Measurements from ENCODE around the gene RFLNA.
"Not testable (repeated sequence)": the region's sequence is repeated elsewhere in the genome, so short reads cannot be mapped to it uniquely, and the experiment has no call there.

Gene RFLNA

GRCh38 chr12:124321556-124322270 lies 26.8 kb downstream of the RFLNA start:
- FAIRE-seq = no peak

GRCh38 chr12:124322271-124322998 lies 27.5 kb downstream of the RFLNA start:
- FAIRE-seq = no peak

DNA sequence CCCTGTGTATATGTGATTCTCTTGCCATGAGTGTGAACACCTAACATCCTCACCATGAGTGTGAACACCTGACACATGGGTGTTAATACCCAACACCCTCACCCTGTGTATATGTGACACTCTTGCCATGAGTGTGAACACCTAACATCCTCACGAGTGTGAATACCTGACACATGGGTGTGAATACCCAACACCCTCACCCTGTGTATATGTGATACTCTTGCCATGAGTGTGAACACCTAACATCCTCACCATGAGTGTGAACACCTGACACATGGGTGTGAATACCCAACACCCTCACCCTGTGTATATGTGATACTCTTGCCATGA lies 28.1 kb downstream of the RFLNA start:
- not testable (repeated sequence) for FAIRE-seq

- FAIRE-seq = no peak
Measured at GRCh38 chr12:124323771-124324530, 29.1 kb downstream of the RFLNA start.

GRCh38 chr12:124324803-124325705 lies 30.2 kb downstream of the RFLNA start:
- FAIRE-seq = no peak

DNA sequence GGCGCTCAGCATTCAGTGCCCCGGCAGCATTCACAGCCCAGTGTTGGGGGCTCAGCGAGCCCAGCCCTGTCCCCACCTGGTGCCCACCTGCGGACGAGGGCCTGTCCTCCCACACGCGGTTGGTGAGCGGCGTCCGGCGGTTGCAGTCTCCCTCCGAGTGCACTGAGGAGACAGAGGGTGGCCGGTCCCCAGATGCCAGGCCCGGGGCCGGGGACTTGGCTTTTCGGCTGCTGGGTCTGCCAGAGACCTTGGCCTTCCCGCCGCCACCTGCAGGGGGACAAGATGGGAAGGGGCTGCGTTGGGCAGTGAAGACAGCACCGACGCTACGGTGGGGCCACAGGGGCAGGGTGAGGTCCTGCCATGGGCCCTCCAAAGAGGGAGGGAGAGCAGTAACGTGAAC lies 31.2 kb downstream of the RFLNA start:
- no peak for FAIRE-seq

DNA sequence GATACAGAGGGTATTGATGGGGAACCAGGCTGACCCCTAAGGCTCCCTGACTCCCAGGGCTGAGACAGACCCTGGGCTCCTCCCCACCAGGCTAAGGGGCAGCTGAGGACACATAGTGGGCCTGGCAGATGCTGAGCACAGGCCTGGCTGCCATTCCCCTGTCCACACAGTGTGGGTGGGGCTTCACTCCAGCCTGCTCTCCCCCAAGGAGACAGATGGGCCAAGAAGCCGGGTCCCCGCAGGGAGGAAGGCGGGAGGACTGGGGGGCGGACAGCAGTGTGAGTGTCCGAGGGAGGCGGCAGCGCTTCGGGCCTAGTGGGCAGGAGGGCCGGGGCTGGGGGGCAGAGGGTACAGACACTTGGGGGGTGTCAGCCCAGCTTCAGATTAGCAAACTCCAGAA lies 32.0 kb downstream of the RFLNA start:
- no peak for FAIRE-seq

GRCh38 chr12:124327362-124328043 lies 32.6 kb downstream of the RFLNA start:
- no peak for FAIRE-seq

GRCh38 chr12:124328116-124328515 lies 33.2 kb downstream of the RFLNA start:
- no peak for FAIRE-seq

GRCh38 chr12:124328636-124329035 lies 33.7 kb downstream of the RFLNA start:
- no peak for FAIRE-seq

DNA sequence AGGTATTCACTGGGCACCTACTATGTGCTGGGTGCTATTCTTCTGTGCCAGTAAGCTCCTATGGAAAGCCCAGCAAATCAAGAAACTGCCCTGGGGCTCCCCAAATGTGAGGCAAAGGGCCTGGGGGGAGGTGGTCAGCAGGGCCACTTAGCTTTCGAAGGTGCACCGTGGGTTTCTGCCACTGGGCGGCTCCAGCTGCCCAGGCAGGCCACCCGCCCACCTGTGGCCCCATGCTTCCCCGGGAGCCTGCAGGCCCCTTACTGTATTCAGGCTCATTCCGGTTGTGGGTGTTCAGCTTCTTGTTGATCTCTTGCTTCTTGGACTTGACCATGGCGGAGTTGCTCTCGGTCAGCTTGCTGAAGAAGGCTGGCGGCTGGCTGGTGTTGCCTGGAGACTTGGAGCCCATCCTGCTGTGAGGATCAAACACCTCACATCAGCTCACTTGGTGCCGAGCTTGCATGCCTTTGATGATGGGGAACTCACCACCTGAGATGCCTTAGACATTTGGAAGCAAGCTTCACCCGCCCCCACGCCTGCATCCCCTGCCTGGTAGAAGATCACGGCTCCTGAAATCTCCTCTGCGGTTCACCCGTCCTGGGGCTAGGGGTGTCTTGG lies 37.3 kb downstream of the RFLNA start:
- FAIRE-seq = no peak

GRCh38 chr12:124332900-124333299 lies 38.0 kb downstream of the RFLNA start:
- FAIRE-seq = no peak

DNA sequence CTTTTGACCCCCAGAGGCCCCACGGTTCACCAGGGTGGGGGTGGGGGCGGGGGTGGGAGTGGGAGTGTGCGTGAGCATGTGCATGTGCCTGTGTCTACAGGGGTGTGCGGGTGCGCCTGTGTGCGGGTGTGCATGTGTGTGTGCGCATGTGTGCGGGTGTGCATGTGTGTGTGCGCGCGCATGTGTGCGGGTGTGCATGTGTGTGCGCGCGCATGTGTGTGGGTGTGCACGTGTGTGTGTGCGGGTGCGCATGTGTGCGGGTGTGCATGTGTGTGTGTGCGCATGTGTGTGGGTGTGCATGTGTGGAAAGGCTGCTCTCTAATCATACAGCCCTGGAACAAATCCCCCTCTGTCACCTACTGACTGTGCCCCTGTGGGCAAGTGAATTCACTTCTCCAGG lies 38.8 kb downstream of the RFLNA start:
- FAIRE-seq = no peak

GRCh38 chr12:124334266-124334665 lies 39.4 kb downstream of the RFLNA start:
- FAIRE-seq = no peak

DNA sequence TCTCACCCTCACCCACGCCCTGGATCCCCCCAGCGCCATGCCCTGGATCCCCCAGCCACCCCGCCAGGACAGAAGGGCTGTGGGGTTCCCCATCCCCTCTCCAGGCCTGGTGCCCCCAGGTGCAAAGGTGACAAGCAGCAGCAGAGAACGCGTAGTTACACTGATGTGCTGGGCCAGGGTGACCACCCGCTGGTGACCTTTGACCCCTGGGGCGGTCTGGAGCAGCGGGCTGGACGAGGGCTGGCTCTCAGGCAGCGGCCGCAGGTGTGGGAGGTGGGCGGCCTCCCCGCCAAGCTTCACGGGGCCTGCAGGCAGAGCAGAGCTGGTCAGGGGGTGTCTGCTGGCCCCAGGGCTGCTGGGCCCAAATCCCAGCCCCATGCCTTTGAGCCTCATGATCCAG lies 40.1 kb downstream of the RFLNA start:
- no peak for FAIRE-seq

- no peak for FAIRE-seq
Measured at GRCh38 chr12:124335426-124336183, 40.7 kb downstream of the RFLNA start.

DNA sequence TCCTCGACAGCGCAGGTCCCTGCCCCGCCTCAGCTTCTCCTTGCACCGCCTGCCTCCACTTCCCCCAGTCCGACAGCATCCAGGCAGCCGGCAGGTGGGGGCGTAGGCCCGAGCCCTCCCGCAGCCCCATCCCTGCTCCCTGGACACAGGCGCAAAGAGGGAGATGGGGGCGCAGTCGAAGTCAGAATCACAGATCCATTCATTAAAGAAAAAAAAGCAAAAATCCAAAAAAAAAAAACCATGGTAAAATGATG lies 41.2 kb downstream of the RFLNA start:
- no peak for FAIRE-seq

DNA sequence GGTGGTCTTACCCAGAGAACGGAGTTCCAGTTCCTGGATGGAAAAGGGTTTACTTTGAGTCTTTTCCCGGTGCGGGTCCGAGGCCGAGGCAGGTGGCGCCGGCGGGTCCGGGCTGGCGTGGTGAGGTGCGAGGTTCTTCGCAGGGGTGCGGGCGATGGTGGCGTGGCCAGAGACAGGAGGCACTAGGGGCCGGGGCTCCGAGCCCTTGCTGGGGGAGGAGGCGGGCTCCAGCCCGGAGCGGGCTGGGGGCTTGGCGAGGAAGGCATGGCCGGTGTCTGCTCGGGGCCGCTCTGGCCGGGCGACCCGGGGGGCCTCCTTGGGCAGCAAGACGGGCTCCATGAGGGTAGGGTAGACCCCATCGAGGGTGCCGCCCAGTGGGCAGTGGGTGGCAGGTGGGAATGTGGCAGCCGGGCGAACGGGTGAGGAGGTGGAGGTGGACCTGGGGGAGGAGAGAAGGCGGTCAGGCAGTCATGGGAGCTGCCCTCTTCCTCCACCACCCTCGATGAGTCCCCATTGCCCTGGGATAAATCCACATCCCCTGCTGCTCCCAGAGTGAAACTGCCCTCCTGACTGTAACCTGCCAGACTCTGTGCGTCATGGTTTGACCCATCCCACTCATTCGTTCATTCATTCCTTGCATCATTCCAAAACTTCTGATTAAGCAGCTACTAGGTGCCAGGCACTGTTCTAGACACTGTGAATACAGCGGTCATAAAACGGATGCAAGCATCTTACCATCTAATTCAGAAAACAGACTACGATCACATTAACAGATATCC lies 42.0 kb downstream of the RFLNA start:
- no peak for FAIRE-seq

- FAIRE-seq = no peak
Measured at GRCh38 chr12:124337622-124338021, 42.7 kb downstream of the RFLNA start.

DNA sequence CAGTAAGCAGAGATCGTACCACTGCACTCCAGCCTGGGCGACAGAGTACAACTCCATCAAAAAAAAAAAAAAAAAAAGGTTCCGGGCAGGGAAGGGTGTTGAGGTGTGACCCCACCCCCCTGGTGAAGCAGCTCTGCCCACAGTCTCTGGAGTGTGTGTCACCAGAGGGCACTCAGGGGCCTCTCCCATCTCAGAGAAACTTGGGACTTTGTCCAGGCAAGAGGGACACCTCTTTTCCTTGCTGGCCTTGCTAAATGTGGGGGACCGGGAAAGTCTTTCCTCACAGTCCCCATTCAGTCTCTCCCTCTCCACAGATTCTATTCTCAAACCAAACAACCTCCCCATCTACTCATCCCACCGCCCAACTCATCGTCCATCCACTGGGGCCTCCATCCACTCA lies 43.6 kb downstream of the RFLNA start:
- FAIRE-seq = no peak

Measured in TTC549 (cell line).